ENCODE measurements around the gene PLCH1.

PLCH1 gene

GRCh38 chr3:155535098-155535497 lies 209.8 kb downstream of the PLCH1 start:
- no peak overlapping the region for H3K27ac ChIP-seq (ENCODE audit: low read depth, low read length, poor library complexity, severe bottlenecking)
- 0 out of 2 replicates have a peak, but pooled peaks cover 6% of the 10 kb centered on the region for H3K9me3 ChIP-seq (ENCODE audit: low read length)
- TF ChIP-seq CTCF (IDR thresholded peaks at IDR 0.05; ENCODE audit: low read length) (no peak), EZH2 (IDR thresholded peaks at IDR 0.05; ENCODE audit: borderline replicate concordance, low read length) (no peak)
- no peaks in the 10 kb centered on the region for H4K20me1 ChIP-seq (ENCODE audit: insufficient read depth, low read length)
- no peak overlapping the region for H3K4me3 ChIP-seq (ENCODE audit: low read depth, low read length, poor library complexity, severe bottlenecking)
- no peak overlapping the region for H2AFZ ChIP-seq (ENCODE audit: low read length)
- no peak overlapping the region for H3K4me2 ChIP-seq (ENCODE audit: low read length)
- no peaks in the 10 kb centered on the region for H3K9me2 ChIP-seq (ENCODE audit: low read depth, low read length)
- no peaks in the 10 kb centered on the region for H3K36me3 ChIP-seq (ENCODE audit: insufficient read depth, low read length)
- H3K9ac ChIP-seq (ENCODE audit: low read length), result no peak overlapping the region
- H3F3A ChIP-seq (ENCODE audit: insufficient read depth, low read length), result no peaks in the 10 kb centered on the region
- H3K79me2 ChIP-seq (ENCODE audit: insufficient read depth, low read length), result no peaks in the 10 kb centered on the region
- H3K4me1 ChIP-seq (ENCODE audit: insufficient read depth, low read length, severe bottlenecking), result no peaks in the 10 kb centered on the region
- no peaks in the 10 kb centered on the region for H3K27me3 ChIP-seq (ENCODE audit: insufficient read depth, low read length)

- H4K20me1 ChIP-seq (ENCODE audit: insufficient read depth, low read length), result no peaks in the 10 kb centered on the region
- H3K4me2 ChIP-seq (ENCODE audit: low read length), result no peak overlapping the region
- H3K9me2 ChIP-seq (ENCODE audit: low read depth, low read length), result no peaks in the 10 kb centered on the region
- no peak overlapping the region for H3K4me3 ChIP-seq (ENCODE audit: low read depth, low read length, poor library complexity, severe bottlenecking)
- H3K9me3 ChIP-seq (ENCODE audit: low read length), result no peaks in the 10 kb centered on the region
- H3K27ac ChIP-seq (ENCODE audit: low read depth, low read length, poor library complexity, severe bottlenecking), result no peak overlapping the region
- H2AFZ ChIP-seq (ENCODE audit: low read length), result no peak overlapping the region
- TF ChIP-seq EZH2 (IDR thresholded peaks at IDR 0.05; ENCODE audit: borderline replicate concordance, low read length), result no peak
- TF ChIP-seq CTCF (IDR thresholded peaks at IDR 0.05; ENCODE audit: low read length), result no peak
- no peaks in the 10 kb centered on the region for H3F3A ChIP-seq (ENCODE audit: insufficient read depth, low read length)
- peaks cover 20% of the 10 kb centered on the region for H3K4me1 ChIP-seq (ENCODE audit: insufficient read depth, low read length, severe bottlenecking)
- no peaks in the 10 kb centered on the region for H3K36me3 ChIP-seq (ENCODE audit: insufficient read depth, low read length)
- no peaks in the 10 kb centered on the region for H3K79me2 ChIP-seq (ENCODE audit: insufficient read depth, low read length)
- H3K27me3 ChIP-seq (ENCODE audit: insufficient read depth, low read length), result no peaks in the 10 kb centered on the region
- no peak overlapping the region for H3K9ac ChIP-seq (ENCODE audit: low read length)
These were observed 216.3 kb downstream of the PLCH1 start for GRCh38 chr3:155528579-155528978.

GRCh38 chr3:155525324-155525833 lies 219.5 kb downstream of the PLCH1 start:
- H3K27me3 ChIP-seq (ENCODE audit: insufficient read depth, low read length), result no peaks in the 10 kb centered on the region
- H3K4me1 ChIP-seq (ENCODE audit: insufficient read depth, low read length, severe bottlenecking), result peaks cover 20% of the 10 kb centered on the region
- no peaks in the 10 kb centered on the region for H3F3A ChIP-seq (ENCODE audit: insufficient read depth, low read length)
- no peaks in the 10 kb centered on the region for H3K79me2 ChIP-seq (ENCODE audit: insufficient read depth, low read length)
- no peak for TF ChIP-seq EZH2 (IDR thresholded peaks at IDR 0.05; ENCODE audit: borderline replicate concordance, low read length)
- no peak for TF ChIP-seq CTCF (IDR thresholded peaks at IDR 0.05; ENCODE audit: low read length)
- no peak overlapping the region for H3K4me2 ChIP-seq (ENCODE audit: low read length)
- H3K36me3 ChIP-seq (ENCODE audit: insufficient read depth, low read length), result no peaks in the 10 kb centered on the region
- H3K9me3 ChIP-seq (ENCODE audit: low read length), result no peaks in the 10 kb centered on the region
- no peak overlapping the region for H3K27ac ChIP-seq (ENCODE audit: low read depth, low read length, poor library complexity, severe bottlenecking)
- no peak overlapping the region for H3K9ac ChIP-seq (ENCODE audit: low read length)
- H3K9me2 ChIP-seq (ENCODE audit: low read depth, low read length), result no peaks in the 10 kb centered on the region
- H3K4me3 ChIP-seq (ENCODE audit: low read depth, low read length, poor library complexity, severe bottlenecking), result no peak overlapping the region
- no peak overlapping the region for H2AFZ ChIP-seq (ENCODE audit: low read length)
- H4K20me1 ChIP-seq (ENCODE audit: insufficient read depth, low read length), result no peaks in the 10 kb centered on the region
